Measurements from ENCODE around the gene GATD1. TPM values are rescaled to one million over a fixed set of nuclear protein-coding genes. Genes with fewer than 3 reads are reported as not detected.

The GATD1 gene
- total RNA-seq: 13.0 TPM
- 31.2 TPM for polyA plus RNA-seq
- long read RNA-seq, donor 1: 0 reads
- long read RNA-seq, donor 2: 0 reads
- long read RNA-seq, donor 3, full-length matches to known transcripts: 2 of 2 reads
- long read RNA-seq, donor 3, partial matches to known transcripts: 0 of 2 reads
- long read RNA-seq, donor 3, other reads (novel, unspliced or antisense): 0 of 2 reads
- long read RNA-seq, donor 4, partial matches to known transcripts: 0 of 3 reads
- long read RNA-seq, donor 4, other reads (novel, unspliced or antisense): 0 of 3 reads
- long read RNA-seq, donor 5, full-length matches to known transcripts: 4 of 4 reads
- long read RNA-seq, donor 5, partial matches to known transcripts: 0 of 4 reads
- long read RNA-seq, donor 5, other reads (novel, unspliced or antisense): 0 of 4 reads
- long read RNA-seq, donor 6, full-length matches to known transcripts: 5 of 5 reads
- long read RNA-seq, donor 6, partial matches to known transcripts: 0 of 5 reads
- long read RNA-seq, donor 6, other reads (novel, unspliced or antisense): 0 of 5 reads
- long read RNA-seq, donor 7, full-length matches to known transcripts: 2 of 7 reads
- long read RNA-seq, donor 7, partial matches to known transcripts: 5 of 7 reads
- long read RNA-seq, donor 7, other reads (novel, unspliced or antisense): 0 of 7 reads
- long read RNA-seq, donor 8: 0 reads
- long read RNA-seq, donor 9, full-length matches to known transcripts: 5 of 5 reads
- long read RNA-seq, donor 9, partial matches to known transcripts: 0 of 5 reads
- long read RNA-seq, donor 9, other reads (novel, unspliced or antisense): 0 of 5 reads
- long read RNA-seq, donor 10, full-length matches to known transcripts: 2 of 2 reads
- long read RNA-seq, donor 10, partial matches to known transcripts: 0 of 2 reads
- long read RNA-seq, donor 10, other reads (novel, unspliced or antisense): 0 of 2 reads

- peak in 8 of 9 donors; percentile 77 to 93 (median 88) for DNase-seq (ENCODE audit: low read depth in 6 of 9, low spot score in 9 of 9)
- Histone ChIP-seq H3K27ac (ENCODE audit: low read depth in 1 of 2, low read length in 1 of 2) (peak within 1 kb of the TSS in 1 of 2 donors; percentile 76), H3K4me1 (ENCODE audit: control insufficient read depth in 2 of 2, insufficient read depth in 2 of 2, low read length in 2 of 2) (peaks cover 11 to 20% of the 10 kb centered on the region in 2 donors), H3K4me3 (ENCODE audit: low read length in 2 of 2) (peak within 1 kb of the TSS; percentile 71 to 98), H3K36me3 (ENCODE audit: control insufficient read depth in 2 of 2, insufficient read depth in 2 of 2, low read length in 1 of 2) (peaks cover 15% of the 10 kb centered on the region in 2 donors), H3K9me3 (ENCODE audit: control insufficient read depth in 2 of 2, insufficient read depth in 1 of 2, low read length in 1 of 2) (no peaks in the 10 kb centered on the region), H3K27me3 (ENCODE audit: control insufficient read depth in 2 of 2, insufficient read depth in 1 of 2, low read length in 1 of 2) (peaks cover 0 to 2% of the 10 kb centered on the region in 2 donors)
- under 1% methylated on average over 110 of the region's 110 CpGs for WGBS
These were observed at the start of gene GATD1 for GRCh38 chr11:777288-778255. Gene GATD1 (minus strand): TSS chr11:777487. CDS start chr11:777462, 25 bp downstream.

- peaks cover 57 to 68% of the 10 kb centered on the region in 2 donors for H3K27me3 ChIP-seq (ENCODE audit: control insufficient read depth in 2 of 2, insufficient read depth in 1 of 2, low read length in 1 of 2)
- WGBS: 1% methylated on average over 22 of the region's 22 CpGs
- H3K4me1 ChIP-seq (ENCODE audit: control insufficient read depth in 2 of 2, insufficient read depth in 2 of 2, low read length in 2 of 2): peaks cover 11 to 70% of the 10 kb centered on the region in 2 donors
These were observed 49.5 kb upstream of the GATD1 start for GRCh38 chr11:826836-827145.

GRCh38 chr11:826227-826621, 48.9 kb upstream of the GATD1 start:
- WGBS: 92% methylated on average over 9 of the region's 9 CpGs
- Histone ChIP-seq H3K27ac (ENCODE audit: low read depth in 1 of 2, low read length in 1 of 2) (no peak overlapping the region), H3K4me3 (ENCODE audit: low read length in 2 of 2) (no peak overlapping the region), H3K36me3 (ENCODE audit: control insufficient read depth in 2 of 2, insufficient read depth in 2 of 2, low read length in 1 of 2) (peaks cover 18 to 37% of the 10 kb centered on the region in 2 donors), H3K9me3 (ENCODE audit: control insufficient read depth in 2 of 2, insufficient read depth in 1 of 2, low read length in 1 of 2) (peaks cover 5 to 23% of the 10 kb centered on the region in 2 donors), H3K27me3 (ENCODE audit: control insufficient read depth in 2 of 2, insufficient read depth in 1 of 2, low read length in 1 of 2) (peaks cover 51 to 62% of the 10 kb centered on the region in 2 donors), H3K4me1 (ENCODE audit: control insufficient read depth in 2 of 2, insufficient read depth in 2 of 2, low read length in 2 of 2) (peaks cover 7 to 69% of the 10 kb centered on the region in 2 donors)
- no peak for DNase-seq (ENCODE audit: low read depth in 6 of 9, low spot score in 9 of 9)

More at GRCh38 chr11:826836-827145, 49.5 kb upstream of the GATD1 start:
- Histone ChIP-seq H3K9me3 (ENCODE audit: control insufficient read depth in 2 of 2, insufficient read depth in 1 of 2, low read length in 1 of 2) (peaks cover 6 to 29% of the 10 kb centered on the region in 2 donors), H3K4me3 (ENCODE audit: low read length in 2 of 2) (peak overlapping the region in 1 of 2 donors; percentile 44), H3K36me3 (ENCODE audit: control insufficient read depth in 2 of 2, insufficient read depth in 2 of 2, low read length in 1 of 2) (peaks cover 18 to 32% of the 10 kb centered on the region in 2 donors), H3K27ac (ENCODE audit: low read depth in 1 of 2, low read length in 1 of 2) (no peak overlapping the region)
- no peak for DNase-seq (ENCODE audit: low read depth in 6 of 9, low spot score in 9 of 9)

- 97% methylated on average over 12 of the region's 12 CpGs for WGBS
- Histone ChIP-seq H3K36me3 (ENCODE audit: control insufficient read depth in 2 of 2, insufficient read depth in 2 of 2, low read length in 1 of 2) (peaks cover 18 to 40% of the 10 kb centered on the region in 2 donors), H3K4me1 (ENCODE audit: control insufficient read depth in 2 of 2, insufficient read depth in 2 of 2, low read length in 2 of 2) (peaks cover 10 to 69% of the 10 kb centered on the region in 2 donors), H3K9me3 (ENCODE audit: control insufficient read depth in 2 of 2, insufficient read depth in 1 of 2, low read length in 1 of 2) (peaks cover 3 to 18% of the 10 kb centered on the region in 2 donors), H3K27ac (ENCODE audit: low read depth in 1 of 2, low read length in 1 of 2) (no peak overlapping the region), H3K27me3 (ENCODE audit: control insufficient read depth in 2 of 2, insufficient read depth in 1 of 2, low read length in 1 of 2) (peaks cover 45 to 56% of the 10 kb centered on the region in 2 donors), H3K4me3 (ENCODE audit: low read length in 2 of 2) (no peak overlapping the region)
- no peak for DNase-seq (ENCODE audit: low read depth in 6 of 9, low spot score in 9 of 9)
These were observed 48.3 kb upstream of the GATD1 start for GRCh38 chr11:825366-826226.

- no peak for DNase-seq (ENCODE audit: low read depth in 6 of 9, low spot score in 9 of 9)
- Histone ChIP-seq H3K27ac (ENCODE audit: low read depth in 1 of 2, low read length in 1 of 2) (no peak overlapping the region), H3K9me3 (ENCODE audit: control insufficient read depth in 2 of 2, insufficient read depth in 1 of 2, low read length in 1 of 2) (peaks cover under 1 to 13% of the 10 kb centered on the region in 2 donors), H3K4me1 (ENCODE audit: control insufficient read depth in 2 of 2, insufficient read depth in 2 of 2, low read length in 2 of 2) (peaks cover 16 to 69% of the 10 kb centered on the region in 2 donors), H3K36me3 (ENCODE audit: control insufficient read depth in 2 of 2, insufficient read depth in 2 of 2, low read length in 1 of 2) (peaks cover 18 to 41% of the 10 kb centered on the region in 2 donors), H3K27me3 (ENCODE audit: control insufficient read depth in 2 of 2, insufficient read depth in 1 of 2, low read length in 1 of 2) (peaks cover 38 to 50% of the 10 kb centered on the region in 2 donors), H3K4me3 (ENCODE audit: low read length in 2 of 2) (no peak overlapping the region)
- 67% methylated on average over 11 of the region's 11 CpGs for WGBS
These were observed 47.7 kb upstream of the GATD1 start for GRCh38 chr11:824942-825341.

GRCh38 chr11:824292-824880, 47.1 kb upstream of the GATD1 start:
- Histone ChIP-seq H3K4me1 (ENCODE audit: control insufficient read depth in 2 of 2, insufficient read depth in 2 of 2, low read length in 2 of 2) (peaks cover 16 to 63% of the 10 kb centered on the region in 2 donors), H3K9me3 (ENCODE audit: control insufficient read depth in 2 of 2, insufficient read depth in 1 of 2, low read length in 1 of 2) (peaks cover 0 to 7% of the 10 kb centered on the region in 2 donors), H3K4me3 (ENCODE audit: low read length in 2 of 2) (no peak overlapping the region), H3K27me3 (ENCODE audit: control insufficient read depth in 2 of 2, insufficient read depth in 1 of 2, low read length in 1 of 2) (peaks cover 33 to 44% of the 10 kb centered on the region in 2 donors), H3K36me3 (ENCODE audit: control insufficient read depth in 2 of 2, insufficient read depth in 2 of 2, low read length in 1 of 2) (peaks cover 18 to 41% of the 10 kb centered on the region in 2 donors), H3K27ac (ENCODE audit: low read depth in 1 of 2, low read length in 1 of 2) (no peak overlapping the region)
- no peak for DNase-seq (ENCODE audit: low read depth in 6 of 9, low spot score in 9 of 9)
- WGBS: 97% methylated on average over 59 of the region's 59 CpGs

- peaks cover 0 to under 1% of the 10 kb centered on the region in 2 donors for H3K9me3 ChIP-seq (ENCODE audit: control insufficient read depth in 2 of 2, insufficient read depth in 1 of 2, low read length in 1 of 2)
- DNase-seq (ENCODE audit: low read depth in 6 of 9, low spot score in 9 of 9): no peak
- H3K27me3 ChIP-seq (ENCODE audit: control insufficient read depth in 2 of 2, insufficient read depth in 1 of 2, low read length in 1 of 2): peaks cover 25 to 37% of the 10 kb centered on the region in 2 donors
- no peak overlapping the region for H3K4me3 ChIP-seq (ENCODE audit: low read length in 2 of 2)
- H3K36me3 ChIP-seq (ENCODE audit: control insufficient read depth in 2 of 2, insufficient read depth in 2 of 2, low read length in 1 of 2): peaks cover 18 to 41% of the 10 kb centered on the region in 2 donors
- H3K4me1 ChIP-seq (ENCODE audit: control insufficient read depth in 2 of 2, insufficient read depth in 2 of 2, low read length in 2 of 2): peaks cover 16 to 62% of the 10 kb centered on the region in 2 donors
- no peak overlapping the region for H3K27ac ChIP-seq (ENCODE audit: low read depth in 1 of 2, low read length in 1 of 2)
- WGBS: 97% methylated on average over 53 of the region's 53 CpGs
These were observed 46.4 kb upstream of the GATD1 start for GRCh38 chr11:823441-824291.
